ENCODE measurements around the gene QPCT. TPM values are rescaled to one million over a fixed set of nuclear protein-coding genes. Genes with fewer than 3 reads are reported as not detected.

Gene QPCT
- total and polyA plus RNA-seq, 2 experiments from 2014 or later = 37.5 to 48.5 TPM

DNA sequence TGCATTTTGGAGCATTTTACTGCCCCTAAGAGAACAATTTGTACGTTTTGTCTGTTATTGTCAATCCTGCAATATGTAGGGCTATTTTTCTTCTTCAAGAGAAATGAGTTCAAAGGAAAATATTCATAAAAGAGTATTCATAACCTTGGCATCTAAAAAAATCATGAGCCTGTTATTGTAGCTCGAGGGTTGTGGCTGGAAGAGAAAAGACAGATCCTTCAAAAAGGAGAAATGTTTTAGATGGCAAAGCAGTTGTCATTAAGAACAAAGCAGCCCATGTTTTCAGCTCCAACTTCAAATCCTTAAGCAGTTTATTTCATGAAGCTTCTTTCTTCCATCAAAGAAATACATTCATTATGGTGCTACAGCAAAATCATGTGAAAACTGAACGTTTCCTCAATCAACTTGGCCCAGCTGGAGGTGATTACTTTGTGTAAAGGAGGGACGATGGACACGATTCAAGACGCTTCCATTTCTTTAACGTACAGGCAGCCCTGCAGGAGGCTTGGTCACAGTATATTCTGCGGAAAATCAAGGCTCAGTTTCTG lies 31.4 kb downstream of the QPCT start:
- Histone ChIP-seq H3K9me3 (ENCODE audit: low read depth) (no peaks in the 10 kb centered on the region), H3K4me3 (peak overlapping the region; percentile 58), H4K20me1 (ENCODE audit: insufficient read depth) (no peaks in the 10 kb centered on the region), H3K9me2 (ENCODE audit: insufficient read depth) (no peaks in the 10 kb centered on the region), H3K9ac (peak overlapping the region; percentile 62), H3F3A (ENCODE audit: insufficient read depth) (peaks cover 29% of the 10 kb centered on the region), H3K4me2 (ENCODE audit: unreplicated experiment) (peak overlapping the region; percentile 82), H3K27me3 (replicated peaks; ENCODE audit: insufficient read depth) (no peaks in the 10 kb centered on the region), H2AFZ (peak overlapping the region; percentile 76), H3K79me2 (ENCODE audit: insufficient read depth) (no peaks in the 10 kb centered on the region), H3K36me3 (ENCODE audit: low read depth) (no peaks in the 10 kb centered on the region), H3K27ac (peak overlapping the region; percentile 79), H3K4me1 (ENCODE audit: insufficient read depth) (peaks cover 46% of the 10 kb centered on the region)
- in situ Hi-C loops (cut with MboI) = loop anchor here (25.0 kb wide), 1 partner anchor 886 kb away; no protein-coding TSS in a partner anchor
- WGBS, 2 experiments (ENCODE audit: low coverage in 1 of 2, low lambda C conversion rate in 2 of 2, missing lambda C conversion rate in 2 of 2) = 19 to 23% methylated on average over 8 of the region's 8 CpGs
- DNase-seq = peak; percentile 38
- no peak for TF ChIP-seq EZH2phosphoT487 (IDR thresholded peaks at IDR 0.05; ENCODE audit: insufficient read depth, low read depth)
- no peak for TF ChIP-seq EZH2 (IDR thresholded peaks at IDR 0.05; ENCODE audit: insufficient read depth, poor library complexity, severe bottlenecking)

DNA sequence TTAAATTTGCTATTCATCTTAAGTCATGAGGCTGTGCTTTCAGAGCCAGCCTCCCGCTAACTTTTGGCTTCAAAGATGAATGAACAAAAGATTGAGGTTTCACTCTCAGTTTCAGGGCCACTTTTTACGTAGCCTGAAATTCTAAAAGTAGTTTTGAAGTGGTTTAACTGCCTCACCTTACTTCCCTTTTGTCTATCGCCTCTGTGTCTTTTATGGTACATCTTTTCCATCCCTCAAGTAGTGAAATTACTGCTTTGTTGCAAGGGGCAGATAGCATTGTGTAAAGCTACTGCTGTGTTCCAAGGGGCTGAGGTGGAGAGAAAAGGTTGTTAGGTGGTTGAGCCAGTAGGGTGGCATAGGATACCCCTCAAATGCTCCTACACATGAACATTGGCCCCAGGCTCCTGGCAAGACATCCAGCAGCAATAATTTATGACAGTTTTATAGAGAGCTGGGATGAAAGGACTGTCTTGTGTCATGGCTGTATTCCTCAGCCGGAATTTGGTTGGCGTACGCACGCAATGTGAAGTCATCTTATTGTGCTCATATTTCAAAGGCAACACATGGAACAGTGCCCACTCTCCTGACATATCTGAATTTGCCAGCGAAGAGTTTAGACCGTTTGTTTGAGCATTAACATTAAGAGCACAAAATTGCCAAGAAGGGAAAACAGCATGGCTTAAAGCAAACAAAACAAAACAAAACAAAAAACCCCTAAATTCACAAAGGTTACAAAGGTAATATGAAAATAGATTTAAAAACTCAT lies 32.2 kb downstream of the QPCT start:
- WGBS, 2 experiments (ENCODE audit: low coverage in 1 of 2, low lambda C conversion rate in 2 of 2, missing lambda C conversion rate in 2 of 2) = 7 to 8% methylated on average over 9 of the region's 9 CpGs

DNA sequence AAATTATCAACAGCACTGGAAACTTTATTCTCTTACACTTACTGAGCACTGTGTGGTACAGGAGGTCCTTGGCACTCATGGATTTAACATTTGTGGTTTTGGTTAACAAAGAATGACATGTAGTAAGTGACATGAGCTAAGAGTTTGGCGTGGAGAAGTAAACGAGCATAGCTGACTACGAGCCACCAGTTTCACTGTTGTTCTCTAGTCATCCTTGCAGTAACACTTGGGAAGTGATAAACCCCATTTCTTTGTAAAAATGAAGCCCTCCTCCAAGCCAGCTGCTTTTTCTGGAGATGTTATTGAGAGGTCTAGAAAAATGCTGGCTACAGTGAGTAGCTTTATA lies 32.7 kb downstream of the QPCT start:
- Histone ChIP-seq H3K27me3 (replicated peaks; ENCODE audit: insufficient read depth) (no peaks in the 10 kb centered on the region), H4K20me1 (ENCODE audit: insufficient read depth) (no peaks in the 10 kb centered on the region), H3F3A (ENCODE audit: insufficient read depth) (peaks cover 29% of the 10 kb centered on the region), H3K79me2 (ENCODE audit: insufficient read depth) (no peaks in the 10 kb centered on the region), H3K4me3 (peak overlapping the region; percentile 58), H3K9me2 (ENCODE audit: insufficient read depth) (no peaks in the 10 kb centered on the region), H3K9ac (peak overlapping the region; percentile 63), H3K4me2 (ENCODE audit: unreplicated experiment) (peak overlapping the region; percentile 82), H2AFZ (no peak overlapping the region), H3K27ac (peak overlapping the region; percentile 79), H3K36me3 (ENCODE audit: low read depth) (no peaks in the 10 kb centered on the region), H3K4me1 (ENCODE audit: insufficient read depth) (peaks cover 46% of the 10 kb centered on the region), H3K9me3 (ENCODE audit: low read depth) (no peaks in the 10 kb centered on the region)
- WGBS, 2 experiments (ENCODE audit: low coverage in 1 of 2, low lambda C conversion rate in 2 of 2, missing lambda C conversion rate in 2 of 2) = 2 to 5% methylated on average over 3 of the region's 3 CpGs
- TF ChIP-seq EZH2 (IDR thresholded peaks at IDR 0.05; ENCODE audit: insufficient read depth, poor library complexity, severe bottlenecking) = no peak
- no peak for TF ChIP-seq EZH2phosphoT487 (IDR thresholded peaks at IDR 0.05; ENCODE audit: insufficient read depth, low read depth)
- DNase-seq = peak; percentile 83
- in situ Hi-C loops (cut with MboI) = loop anchor here (25.0 kb wide), 1 partner anchor 885 kb away; no protein-coding TSS in a partner anchor

More for the DNA sequence above, 32.2 kb downstream of the QPCT start:
- Histone ChIP-seq H3K4me2 (ENCODE audit: unreplicated experiment) (peak overlapping the region; percentile 82), H2AFZ (peak overlapping the region; percentile 76), H3K27ac (peak overlapping the region; percentile 79), H3F3A (ENCODE audit: insufficient read depth) (peaks cover 29% of the 10 kb centered on the region), H3K36me3 (ENCODE audit: low read depth) (no peaks in the 10 kb centered on the region), H3K9me2 (ENCODE audit: insufficient read depth) (no peaks in the 10 kb centered on the region), H3K9ac (peak overlapping the region; percentile 63), H3K79me2 (ENCODE audit: insufficient read depth) (no peaks in the 10 kb centered on the region), H3K27me3 (replicated peaks; ENCODE audit: insufficient read depth) (no peaks in the 10 kb centered on the region), H4K20me1 (ENCODE audit: insufficient read depth) (no peaks in the 10 kb centered on the region), H3K4me1 (ENCODE audit: insufficient read depth) (peaks cover 46% of the 10 kb centered on the region), H3K4me3 (peak overlapping the region; percentile 58), H3K9me3 (ENCODE audit: low read depth) (no peaks in the 10 kb centered on the region)
- no peak for TF ChIP-seq EZH2 (IDR thresholded peaks at IDR 0.05; ENCODE audit: insufficient read depth, poor library complexity, severe bottlenecking)
- no peak for TF ChIP-seq EZH2phosphoT487 (IDR thresholded peaks at IDR 0.05; ENCODE audit: insufficient read depth, low read depth)
- in situ Hi-C loops (cut with MboI) = loop anchor here (25.0 kb wide), 1 partner anchor 886 kb away; no protein-coding TSS in a partner anchor
- DNase-seq = peak; percentile 97

DNA sequence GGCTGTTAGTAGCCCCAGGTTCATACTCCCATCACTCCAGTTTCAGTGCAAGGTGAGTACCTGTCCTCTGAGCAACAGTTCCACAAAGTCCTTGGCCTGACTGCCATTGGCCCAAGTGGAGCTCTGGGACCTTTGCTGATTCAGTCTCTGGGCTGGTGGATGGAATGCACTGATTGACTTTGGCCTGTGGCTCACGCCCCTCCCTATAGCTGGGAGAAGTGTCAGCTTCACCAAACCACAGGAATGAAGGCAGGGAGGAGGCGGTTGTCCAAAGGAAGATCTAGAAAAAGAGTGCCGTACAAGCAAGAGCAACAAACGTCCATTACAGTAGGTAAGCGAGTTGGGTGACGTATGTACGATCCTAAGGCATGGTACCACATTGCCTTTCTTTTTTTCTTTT lies 34.0 kb downstream of the QPCT start:
- H3K4me1 ChIP-seq (ENCODE audit: insufficient read depth) = peaks cover 46% of the 10 kb centered on the region
- in situ Hi-C loops (cut with MboI) = loop anchor here (25.0 kb wide), 1 partner anchor 884 kb away; no protein-coding TSS in a partner anchor

More for the DNA sequence above, 34.0 kb downstream of the QPCT start:
- H3K9me2 ChIP-seq (ENCODE audit: insufficient read depth) = no peaks in the 10 kb centered on the region
- no peaks in the 10 kb centered on the region for H3K27me3 ChIP-seq (replicated peaks; ENCODE audit: insufficient read depth)
- DNase-seq = peak; percentile 81
- 36% methylated on average over 7 of the region's 7 CpGs for WGBS, 2 experiments (ENCODE audit: low coverage in 1 of 2, low lambda C conversion rate in 2 of 2, missing lambda C conversion rate in 2 of 2)
- H4K20me1 ChIP-seq (ENCODE audit: insufficient read depth) = no peaks in the 10 kb centered on the region
- H3K4me2 ChIP-seq (ENCODE audit: unreplicated experiment) = peak overlapping the region; percentile 33
- peaks cover 29% of the 10 kb centered on the region for H3F3A ChIP-seq (ENCODE audit: insufficient read depth)
- no peaks in the 10 kb centered on the region for H3K79me2 ChIP-seq (ENCODE audit: insufficient read depth)
- H3K9me3 ChIP-seq (ENCODE audit: low read depth) = no peaks in the 10 kb centered on the region
- TF ChIP-seq EZH2phosphoT487 (IDR thresholded peaks at IDR 0.05; ENCODE audit: insufficient read depth, low read depth) = no peak
- TF ChIP-seq EZH2 (IDR thresholded peaks at IDR 0.05; ENCODE audit: insufficient read depth, poor library complexity, severe bottlenecking) = no peak
- H3K4me3 ChIP-seq = no peak overlapping the region
- H2AFZ ChIP-seq = no peak overlapping the region
- no peak overlapping the region for H3K9ac ChIP-seq
- no peaks in the 10 kb centered on the region for H3K36me3 ChIP-seq (ENCODE audit: low read depth)
- H3K27ac ChIP-seq = 0 out of 2 replicates have a peak overlapping the region, but pooled peaks have one; percentile 79

Data from GM23248 (cell line).